ENCODE measurements around the gene ST6GAL2. TPM values are rescaled to one million over a fixed set of nuclear protein-coding genes. Genes with fewer than 3 reads are reported as not detected.

Gene ST6GAL2
- polyA plus RNA-seq, 3 donors: not detected

DNA sequence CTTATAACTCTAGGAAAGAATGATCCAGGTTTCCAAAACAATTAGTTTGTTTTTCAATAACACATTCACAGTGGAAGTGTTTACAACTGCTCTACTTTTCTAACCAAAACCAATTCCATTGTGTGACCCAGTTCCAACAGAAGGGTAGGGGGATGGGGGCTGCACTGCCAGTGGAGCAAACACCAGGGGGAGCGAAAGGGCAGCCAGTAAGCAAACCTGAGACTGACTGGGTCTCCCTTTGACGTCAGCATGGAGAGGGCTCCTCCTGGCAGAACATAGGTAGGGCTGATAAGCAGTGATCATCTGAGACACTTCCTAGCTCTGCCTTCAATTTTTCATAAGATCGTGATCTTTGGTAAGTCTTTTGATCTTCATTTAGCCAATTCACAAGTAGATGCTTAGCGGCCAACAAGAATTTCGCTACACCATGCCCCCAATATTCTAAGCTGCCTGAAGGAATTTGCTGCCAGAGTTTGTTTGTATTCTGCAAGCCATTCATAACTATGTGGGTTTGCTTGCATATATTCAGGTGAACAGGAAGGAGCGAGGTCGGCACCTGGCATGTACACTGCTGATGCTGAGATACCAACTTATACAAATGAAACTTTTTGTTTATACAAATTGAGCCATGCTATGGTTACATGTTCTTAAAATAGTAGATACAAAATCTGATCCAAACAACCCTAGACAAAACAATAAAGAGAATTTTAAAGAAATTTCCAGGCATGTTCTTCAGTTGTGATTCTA is 45.9 kb downstream of the ST6GAL2 start:
- H3K36me3 ChIP-seq (replicated peaks in 1 of 2; ENCODE audit: control insufficient read depth in 1 of 2, insufficient read depth in 2 of 2, low read length in 2 of 2): no peaks in the 10 kb centered on the region
- Mint-ChIP-seq H3K27ac (no peak overlapping the region), H3K9me3 (peaks cover 0 to 7% (median 3%) of the 10 kb centered on the region in 7 donors), H3K36me3 (no peaks in the 10 kb centered on the region), H3K4me1 (no peaks in the 10 kb centered on the region), H3K4me3 (no peak overlapping the region), H3K27me3 (ENCODE audit: low read depth in 3 of 3) (no peaks in the 10 kb centered on the region)
- H3K79me2 ChIP-seq (ENCODE audit: insufficient read depth, low read length): no peaks in the 10 kb centered on the region
- WGBS (ENCODE audit: insufficient coverage): 66% methylated on average over 2 of the region's 7 CpGs
- intact Hi-C loops (cut with micrococcal nuclease): no loop called here
- H3K27me3 ChIP-seq (ENCODE audit: control insufficient read depth in 2 of 2, insufficient read depth in 2 of 2, low read length in 2 of 2): no peaks in the 10 kb centered on the region
- H4K20me1 ChIP-seq (ENCODE audit: insufficient read depth, low read length): no peaks in the 10 kb centered on the region
- peaks cover 7 to 15% of the 10 kb centered on the region in 2 donors for H3K9me3 ChIP-seq (replicated peaks in 1 of 2; ENCODE audit: control insufficient read depth in 1 of 2, insufficient read depth in 1 of 2, low read length in 2 of 2)
- H3K4me3 ChIP-seq (replicated peaks in 1 of 3; ENCODE audit: low read depth in 2 of 3, low read length in 3 of 3): no peak overlapping the region
- no peak overlapping the region for H2AFZ ChIP-seq (ENCODE audit: insufficient read depth, low read depth, low read length, poor library complexity, severe bottlenecking)
- H3K4me2 ChIP-seq (replicated peaks; ENCODE audit: extremely low read depth, low read length, poor library complexity, severe bottlenecking): no peak overlapping the region
- H3K4me1 ChIP-seq (ENCODE audit: control insufficient read depth in 1 of 2, insufficient read depth in 2 of 2, low read length in 2 of 2): no peaks in the 10 kb centered on the region
- H3K27ac ChIP-seq (ENCODE audit: low read depth in 1 of 2, low read length in 2 of 2): no peak overlapping the region
- DNase-seq: no peak
- H3K9ac ChIP-seq (ENCODE audit: insufficient read depth, low read length, poor library complexity, severe bottlenecking): no peak overlapping the region
- TF ChIP-seq, protein P1, sequence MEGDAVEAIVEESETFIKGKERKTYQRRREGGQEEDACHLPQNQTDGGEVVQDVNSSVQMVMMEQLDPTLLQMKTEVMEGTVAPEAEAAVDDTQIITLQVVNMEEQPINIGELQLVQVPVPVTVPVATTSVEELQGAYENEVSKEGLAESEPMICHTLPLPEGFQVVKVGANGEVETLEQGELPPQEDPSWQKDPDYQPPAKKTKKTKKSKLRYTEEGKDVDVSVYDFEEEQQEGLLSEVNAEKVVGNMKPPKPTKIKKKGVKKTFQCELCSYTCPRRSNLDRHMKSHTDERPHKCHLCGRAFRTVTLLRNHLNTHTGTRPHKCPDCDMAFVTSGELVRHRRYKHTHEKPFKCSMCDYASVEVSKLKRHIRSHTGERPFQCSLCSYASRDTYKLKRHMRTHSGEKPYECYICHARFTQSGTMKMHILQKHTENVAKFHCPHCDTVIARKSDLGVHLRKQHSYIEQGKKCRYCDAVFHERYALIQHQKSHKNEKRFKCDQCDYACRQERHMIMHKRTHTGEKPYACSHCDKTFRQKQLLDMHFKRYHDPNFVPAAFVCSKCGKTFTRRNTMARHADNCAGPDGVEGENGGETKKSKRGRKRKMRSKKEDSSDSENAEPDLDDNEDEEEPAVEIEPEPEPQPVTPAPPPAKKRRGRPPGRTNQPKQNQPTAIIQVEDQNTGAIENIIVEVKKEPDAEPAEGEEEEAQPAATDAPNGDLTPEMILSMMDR (IDR thresholded peaks at IDR 0.05): no peak

DNA sequence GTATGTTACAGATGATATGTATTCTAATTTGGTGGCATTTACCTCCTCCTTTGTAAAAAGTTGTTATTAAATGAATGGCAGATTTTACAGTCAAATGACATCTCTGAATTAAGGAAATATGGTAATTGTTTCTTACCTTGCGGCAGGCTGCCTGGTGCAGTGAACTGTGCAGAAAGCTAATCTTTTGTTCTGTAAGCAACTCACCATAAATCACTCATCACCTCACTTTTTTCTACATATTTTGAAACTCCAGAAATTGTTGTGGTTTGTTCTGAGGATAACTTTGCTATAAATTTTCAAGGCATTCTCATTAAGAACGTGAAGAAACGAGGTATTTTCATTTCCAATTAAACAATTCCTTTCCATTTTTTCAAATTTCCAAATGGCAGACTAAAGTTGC is 52.7 kb downstream of the ST6GAL2 start:
- H3K79me2 ChIP-seq (ENCODE audit: insufficient read depth, low read length): no peaks in the 10 kb centered on the region
- no peak overlapping the region for H3K27ac ChIP-seq (ENCODE audit: low read depth in 1 of 2, low read length in 2 of 2)
- Mint-ChIP-seq H3K4me1 (no peaks in the 10 kb centered on the region), H3K4me3 (no peak overlapping the region), H3K36me3 (no peaks in the 10 kb centered on the region), H3K27ac (no peak overlapping the region), H3K27me3 (ENCODE audit: low read depth in 3 of 3) (peaks cover 0 to 4% (median 0%) of the 10 kb centered on the region in 3 donors), H3K9me3 (peaks cover 0 to 5% (median 0%) of the 10 kb centered on the region in 7 donors)
- H3K9me3 ChIP-seq (replicated peaks in 1 of 2; ENCODE audit: control insufficient read depth in 1 of 2, insufficient read depth in 1 of 2, low read length in 2 of 2): no peaks in the 10 kb centered on the region
- H3K36me3 ChIP-seq (replicated peaks in 1 of 2; ENCODE audit: control insufficient read depth in 1 of 2, insufficient read depth in 2 of 2, low read length in 2 of 2): no peaks in the 10 kb centered on the region
- H4K20me1 ChIP-seq (ENCODE audit: insufficient read depth, low read length): no peaks in the 10 kb centered on the region
- TF ChIP-seq, protein P1 (IDR thresholded peaks at IDR 0.05): no peak
- WGBS (ENCODE audit: insufficient coverage): no CpG with 5 or more reads among the region's 3 CpGs
- no peak for DNase-seq
- no peak overlapping the region for H3K4me2 ChIP-seq (replicated peaks; ENCODE audit: extremely low read depth, low read length, poor library complexity, severe bottlenecking)
- H2AFZ ChIP-seq (ENCODE audit: insufficient read depth, low read depth, low read length, poor library complexity, severe bottlenecking): no peak overlapping the region
- intact Hi-C loops (cut with micrococcal nuclease): no loop called here
- H3K4me3 ChIP-seq (replicated peaks in 1 of 3; ENCODE audit: low read depth in 2 of 3, low read length in 3 of 3): no peak overlapping the region
- no peaks in the 10 kb centered on the region for H3K27me3 ChIP-seq (ENCODE audit: control insufficient read depth in 2 of 2, insufficient read depth in 2 of 2, low read length in 2 of 2)
- H3K9ac ChIP-seq (ENCODE audit: insufficient read depth, low read length, poor library complexity, severe bottlenecking): no peak overlapping the region
- H3K4me1 ChIP-seq (ENCODE audit: control insufficient read depth in 1 of 2, insufficient read depth in 2 of 2, low read length in 2 of 2): no peaks in the 10 kb centered on the region

Data from CD14-positive monocyte (primary cell).